CD8-positive, alpha-beta memory T cell (primary cell): ENCODE measurements around the gene NPPB. TPM values are rescaled to one million over a fixed set of nuclear protein-coding genes. Genes with fewer than 3 reads are reported as not detected.

Experiments
- CTCF ChIA-PET: fragments of 350-600 bp; sonication (Branson Sonifier 250); formaldehyde crosslinking; loops from one replicate; lab custom pipeline; 2021; ENCODE audit warnings: antibody characterized with exemption; lab: Charles Lee
- POLR2A ChIA-PET: fragments of 350-600 bp; sonication (Branson Sonifier 250); formaldehyde crosslinking; loops from one replicate; lab custom pipeline; 2021; ENCODE audit warnings: antibody characterized with exemption; lab: Charles Lee
- DNase-seq, 5 donors: peaks; one replicate each; pipeline versions ENCODE4 v3.0.0 to v3.0.0-alpha.2; 2020 to 2022; ENCODE audit warnings: mixed read lengths in 1 of 5
- H3K27ac ChIP-seq: one replicate; pipeline ENCODE4 v1.7.0; 2013; ENCODE audit warnings: low read depth, mild to moderate bottlenecking, low read length, moderate library complexity
- H3K27me3 ChIP-seq: 2 replicates; pipeline ENCODE4 v1.7.0; 2013; ENCODE audit warnings: low read length, mild to moderate bottlenecking; ENCODE audit not compliant: insufficient read depth, poor library complexity, severe bottlenecking
- H3K36me3 ChIP-seq: 2 replicates; pipeline ENCODE4 v1.7.0; 2013; ENCODE audit warnings: mild to moderate bottlenecking, low read length, moderate library complexity; ENCODE audit not compliant: insufficient read depth
- H3K4me1 ChIP-seq: 2 replicates; pipeline ENCODE4 v1.7.0; 2013; ENCODE audit warnings: mild to moderate bottlenecking, low read length, moderate library complexity; ENCODE audit not compliant: insufficient read depth
- H3K4me3 ChIP-seq: 2 replicates; pipeline ENCODE4 v1.7.0; 2013; ENCODE audit warnings: mild to moderate bottlenecking, low read length
- H3K9me3 ChIP-seq: 2 replicates; pipeline ENCODE4 v1.7.0; 2013; ENCODE audit warnings: mild to moderate bottlenecking, low read length
- H3K27ac Mint-ChIP-seq, 8 donors: one replicate each; pipeline ENCODE4 v1.8.0; 2020 to 2021; ENCODE audit warnings: mixed read lengths in 8 of 8, mild to moderate bottlenecking in 6 of 8, inconsistent platforms in 3 of 8, moderate library complexity in 3 of 8
- H3K27me3 Mint-ChIP-seq, 2 donors: one replicate each; pipeline ENCODE4 v1.8.0; 2020 to 2021; ENCODE audit warnings: mixed read lengths in 2 of 2, mild to moderate bottlenecking in 1 of 2, moderate library complexity in 1 of 2
- H3K36me3 Mint-ChIP-seq, 3 donors: one replicate each; pipeline ENCODE4 v1.8.0; 2020 to 2021; ENCODE audit warnings: mixed read lengths in 3 of 3, inconsistent platforms in 1 of 3, mild to moderate bottlenecking in 1 of 3
- H3K4me1 Mint-ChIP-seq, 3 donors: one replicate each; pipeline ENCODE4 v1.8.0; 2020 to 2021; ENCODE audit warnings: mixed read lengths in 3 of 3, inconsistent platforms in 1 of 3, mild to moderate bottlenecking in 1 of 3
- H3K4me3 Mint-ChIP-seq, 7 donors: one replicate each; pipeline ENCODE4 v1.8.0; 2020 to 2021; ENCODE audit warnings: mixed read lengths in 7 of 7, mild to moderate bottlenecking in 6 of 7, moderate library complexity in 4 of 7, inconsistent platforms in 2 of 7
- H3K9me3 Mint-ChIP-seq, 5 donors: one replicate each; pipeline ENCODE4 v1.8.0; 2020 to 2022; ENCODE audit warnings: mixed read lengths in 5 of 5, mild to moderate bottlenecking in 3 of 5, moderate library complexity in 2 of 5, inconsistent platforms in 1 of 5
- polyA plus RNA-seq: library from polyadenylated mRNA; unstranded; fragments of 300-500 nt; fragmentation: Illumina TruSeq; gene quantifications from one replicate; pipeline ENCODE4 v1.2.3, GENCODE V29; 2021
- total RNA-seq, 2 experiments: library from RNA; stranded (reverse); gene quantifications; one replicate each; pipeline ENCODE4 v1.2.3, GENCODE V29; 2021

NPPB gene
- total and polyA plus RNA-seq, 3 experiments from 2014 or later, result not detected

GRCh38 chr1:11888206-11888876, 29.6 kb upstream of the NPPB start:
- Histone ChIP-seq H3K4me1 (no peaks in the 10 kb centered on the region), H3K27me3 (peaks cover 2% of the 10 kb centered on the region), H3K4me3 (no peak overlapping the region), H3K36me3 (no peaks in the 10 kb centered on the region), H3K9me3 (no peaks in the 10 kb centered on the region), H3K27ac (no peak overlapping the region)
- H3K27me3 Mint-ChIP-seq, result peaks cover 10 to 35% of the 10 kb centered on the region in 2 donors
- no peaks in the 10 kb centered on the region for H3K9me3 Mint-ChIP-seq
- no peak overlapping the region for H3K27ac Mint-ChIP-seq
- CTCF ChIA-PET, result interaction anchor here (1.4 kb wide), 1 partner anchor 50 kb away, joined by 3 read pairs; no protein-coding TSS in a partner anchor
- no peaks in the 10 kb centered on the region for H3K4me1 Mint-ChIP-seq
- POLR2A ChIA-PET, result no interaction called here
- DNase-seq, result no peak
- no peaks in the 10 kb centered on the region for H3K36me3 Mint-ChIP-seq
- no peak overlapping the region for H3K4me3 Mint-ChIP-seq

GRCh38 chr1:11887666-11888007, 28.9 kb upstream of the NPPB start:
- Histone ChIP-seq H3K27ac (no peak overlapping the region), H3K4me3 (no peak overlapping the region), H3K9me3 (no peaks in the 10 kb centered on the region), H3K27me3 (no peaks in the 10 kb centered on the region), H3K4me1 (no peaks in the 10 kb centered on the region), H3K36me3 (no peaks in the 10 kb centered on the region)
- DNase-seq, result no peak
- ChIA-PET CTCF (interaction anchor here (1.4 kb wide), 1 partner anchor 49 kb away, joined by 3 read pairs; no protein-coding TSS in a partner anchor), POLR2A (no interaction called here)
- no peak overlapping the region for H3K27ac Mint-ChIP-seq
- H3K36me3 Mint-ChIP-seq, result no peaks in the 10 kb centered on the region
- no peak overlapping the region for H3K4me3 Mint-ChIP-seq
- H3K4me1 Mint-ChIP-seq, result no peaks in the 10 kb centered on the region
- H3K9me3 Mint-ChIP-seq, result no peaks in the 10 kb centered on the region
- peaks cover 10 to 37% of the 10 kb centered on the region in 2 donors for H3K27me3 Mint-ChIP-seq

- H3K4me1 ChIP-seq, result no peaks in the 10 kb centered on the region
- no peaks in the 10 kb centered on the region for H3K9me3 ChIP-seq
- no peak overlapping the region for H3K4me3 ChIP-seq
- H3K36me3 Mint-ChIP-seq, result no peaks in the 10 kb centered on the region
- no peak for DNase-seq
- no peaks in the 10 kb centered on the region for H3K9me3 Mint-ChIP-seq
- H3K4me3 Mint-ChIP-seq, result no peak overlapping the region
- no peaks in the 10 kb centered on the region for H3K27me3 ChIP-seq
- ChIA-PET CTCF (interaction anchor here (0.6 kb wide), 1 partner anchor 164 kb away, joined by 3 read pairs; no protein-coding TSS in a partner anchor), POLR2A (no interaction called here)
- H3K36me3 ChIP-seq, result no peaks in the 10 kb centered on the region
- H3K27ac ChIP-seq, result no peak overlapping the region
- H3K4me1 Mint-ChIP-seq, result no peaks in the 10 kb centered on the region
- H3K27ac Mint-ChIP-seq, result no peak overlapping the region
- H3K27me3 Mint-ChIP-seq, result peaks cover 10 to 36% of the 10 kb centered on the region in 2 donors
These were observed 28.4 kb upstream of the NPPB start for GRCh38 chr1:11886986-11887665.

GRCh38 chr1:11885916-11886315, 27.2 kb upstream of the NPPB start:
- H3K4me1 Mint-ChIP-seq, result no peaks in the 10 kb centered on the region
- no peaks in the 10 kb centered on the region for H3K4me1 ChIP-seq
- no peaks in the 10 kb centered on the region for H3K36me3 Mint-ChIP-seq
- DNase-seq, result no peak
- POLR2A ChIA-PET, result no interaction called here
- no peak overlapping the region for H3K4me3 ChIP-seq
- CTCF ChIA-PET, result interaction anchor here (0.5 kb wide), 1 partner anchor 758 kb away, joined by 4 read pairs; no protein-coding TSS in a partner anchor
- no peaks in the 10 kb centered on the region for H3K9me3 Mint-ChIP-seq
- H3K27ac ChIP-seq, result no peak overlapping the region
- no peaks in the 10 kb centered on the region for H3K27me3 ChIP-seq
- no peak overlapping the region for H3K4me3 Mint-ChIP-seq
- no peaks in the 10 kb centered on the region for H3K36me3 ChIP-seq
- H3K27ac Mint-ChIP-seq, result no peak overlapping the region
- no peaks in the 10 kb centered on the region for H3K9me3 ChIP-seq
- H3K27me3 Mint-ChIP-seq, result peaks cover 16 to 40% of the 10 kb centered on the region in 2 donors

GRCh38 chr1:11882814-11883538, 24.2 kb upstream of the NPPB start:
- H3K36me3 ChIP-seq, result no peaks in the 10 kb centered on the region
- peak overlapping the region; percentile 57 for H3K27ac ChIP-seq
- peaks cover 16 to 42% of the 10 kb centered on the region in 2 donors for H3K27me3 Mint-ChIP-seq
- no peak overlapping the region for H3K4me3 Mint-ChIP-seq
- ChIA-PET POLR2A (no interaction called here), CTCF (no interaction called here)
- no peaks in the 10 kb centered on the region for H3K9me3 Mint-ChIP-seq
- no peaks in the 10 kb centered on the region for H3K4me1 Mint-ChIP-seq
- no peaks in the 10 kb centered on the region for H3K27me3 ChIP-seq
- no peaks in the 10 kb centered on the region for H3K9me3 ChIP-seq
- no peak overlapping the region for H3K4me3 ChIP-seq
- no peaks in the 10 kb centered on the region for H3K4me1 ChIP-seq
- no peaks in the 10 kb centered on the region for H3K36me3 Mint-ChIP-seq
- no peak overlapping the region for H3K27ac Mint-ChIP-seq
- no peak for DNase-seq

DNA sequence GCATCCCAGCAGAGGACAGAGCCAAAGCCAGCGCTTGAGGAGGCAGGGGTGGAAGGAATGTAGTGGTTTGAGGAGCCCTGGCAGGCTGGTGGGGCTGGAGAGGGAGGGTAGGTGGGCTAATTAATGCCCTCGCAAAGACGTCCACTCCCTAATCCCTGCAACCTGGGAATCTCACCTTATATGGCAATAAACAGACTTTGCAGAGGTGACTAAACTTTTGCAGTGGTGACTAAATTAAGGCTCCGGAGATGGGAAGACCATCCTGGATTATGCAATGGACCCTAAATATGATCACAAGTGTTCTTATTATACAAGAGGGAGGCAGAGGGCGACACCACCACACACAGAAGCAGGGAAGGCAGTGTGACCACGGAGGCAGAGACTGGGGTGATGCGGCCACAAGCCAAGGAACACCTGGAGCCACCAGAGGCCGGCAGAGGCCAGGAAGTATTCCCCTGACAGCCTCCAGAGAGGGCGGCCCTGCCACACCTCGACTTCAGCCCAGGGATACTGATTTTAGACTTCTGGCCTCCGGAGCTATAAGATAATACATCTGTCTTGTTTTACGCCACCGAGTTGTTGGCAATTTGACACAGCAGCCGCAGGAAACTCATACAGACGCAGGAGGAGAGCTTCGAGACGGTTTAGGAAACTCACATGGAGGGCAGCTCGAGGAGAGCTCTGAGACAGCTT, 23.1 kb upstream of the NPPB start:
- Mint-ChIP-seq H3K27me3 (peaks cover 18 to 38% of the 10 kb centered on the region in 2 donors), H3K27ac (peak overlapping the region in 1 of 8 donors; percentile 29), H3K9me3 (no peaks in the 10 kb centered on the region), H3K4me1 (no peaks in the 10 kb centered on the region), H3K4me3 (no peak overlapping the region), H3K36me3 (no peaks in the 10 kb centered on the region)
- Histone ChIP-seq H3K27ac (peak overlapping the region; percentile 65), H3K4me1 (no peaks in the 10 kb centered on the region), H3K36me3 (no peaks in the 10 kb centered on the region), H3K9me3 (no peaks in the 10 kb centered on the region), H3K4me3 (no peak overlapping the region), H3K27me3 (no peaks in the 10 kb centered on the region)
- ChIA-PET POLR2A (no interaction called here), CTCF (no interaction called here)
- no peak for DNase-seq

DNA sequence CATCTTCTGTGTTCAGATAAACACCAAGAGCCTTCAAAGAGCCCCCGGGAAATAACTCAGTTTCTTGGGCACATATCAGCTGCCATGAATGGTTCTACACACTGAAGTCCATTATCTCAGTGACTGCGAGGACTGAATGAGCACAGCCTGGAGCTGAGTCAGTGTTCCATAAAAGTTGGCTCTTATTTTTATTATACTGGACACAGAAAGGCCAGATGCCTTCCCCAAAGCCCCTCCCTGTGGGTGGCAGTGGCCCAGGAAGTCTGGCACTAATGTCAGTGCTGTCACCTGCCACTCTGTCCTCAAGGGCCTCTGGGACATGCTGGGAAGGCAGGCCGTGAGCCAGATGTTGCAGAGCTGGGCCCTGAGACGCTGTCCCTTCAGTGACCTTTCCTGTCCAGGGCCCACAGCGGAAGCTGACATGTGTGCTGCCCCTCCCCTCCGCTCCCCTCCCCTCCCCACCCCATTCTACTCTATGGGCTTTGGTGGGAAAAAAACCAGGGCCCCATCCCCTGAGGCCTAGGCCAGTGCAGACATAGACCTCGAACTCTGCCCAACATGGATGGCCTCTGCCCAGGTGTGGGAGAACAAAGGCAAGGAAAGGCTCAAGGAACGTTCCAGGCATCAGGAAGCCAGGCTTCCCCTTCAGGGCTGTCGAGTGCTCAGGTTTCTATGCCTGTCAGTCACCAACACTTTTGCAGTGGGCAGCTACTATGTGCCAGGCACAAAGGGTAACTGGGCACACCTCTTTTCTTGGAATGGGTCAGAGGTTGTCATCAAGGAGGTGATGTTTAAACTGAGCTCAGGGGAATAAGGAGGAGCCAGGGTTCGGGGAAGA, 22.4 kb upstream of the NPPB start:
- DNase-seq, result no peak
- H3K27ac Mint-ChIP-seq, result peak overlapping the region in 1 of 8 donors; percentile 29
- H3K36me3 ChIP-seq, result no peaks in the 10 kb centered on the region
- H3K9me3 Mint-ChIP-seq, result no peaks in the 10 kb centered on the region
- ChIA-PET POLR2A (no interaction called here), CTCF (no interaction called here)
- no peak overlapping the region for H3K4me3 Mint-ChIP-seq
- H3K4me1 ChIP-seq, result no peaks in the 10 kb centered on the region
- H3K9me3 ChIP-seq, result no peaks in the 10 kb centered on the region
- peaks cover 18 to 42% of the 10 kb centered on the region in 2 donors for H3K27me3 Mint-ChIP-seq
- H3K4me3 ChIP-seq, result no peak overlapping the region
- peak overlapping the region; percentile 31 for H3K27ac ChIP-seq
- no peaks in the 10 kb centered on the region for H3K36me3 Mint-ChIP-seq
- no peaks in the 10 kb centered on the region for H3K27me3 ChIP-seq
- H3K4me1 Mint-ChIP-seq, result no peaks in the 10 kb centered on the region
